GM21526 (cell line): Measurements from ENCODE around the gene FZR1.
"Not testable (repeated sequence)": the region's sequence is repeated elsewhere in the genome, so short reads cannot be mapped to it uniquely, and the experiment has no call there.

ENCODE experiments used
- ATAC-seq: cut with Tn5 transposase; IDR thresholded peaks from one replicate; pipeline ENCODE4 v1.9.1; 2021; ENCODE audit warnings: moderate library complexity; ENCODE audit not compliant: unreplicated experiment, low FRiP score

The FZR1 gene

GRCh38 chr19:3565139-3565538 is 59.0 kb downstream of the FZR1 start:
- ATAC-seq, result no peak

DNA sequence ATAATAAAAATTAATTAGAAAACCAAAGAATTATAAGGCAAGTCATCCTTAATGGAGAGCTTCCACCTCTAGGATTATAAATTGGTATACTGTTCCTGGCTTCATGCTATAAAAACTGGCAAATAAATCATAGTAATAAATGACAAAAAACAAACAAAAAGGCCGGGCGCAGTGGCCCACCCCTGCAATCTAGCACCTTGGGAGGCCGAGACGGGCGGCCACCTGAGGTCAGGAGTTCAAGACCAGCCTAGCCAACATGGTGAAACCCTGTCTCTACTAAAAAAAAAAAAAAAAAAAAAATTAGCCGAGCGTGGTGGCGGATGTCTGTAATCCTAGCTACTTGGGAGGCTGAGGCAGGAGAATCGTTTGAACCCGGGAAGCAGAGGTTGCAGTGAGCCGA is 63.9 kb downstream of the FZR1 start:
- ATAC-seq, result not testable (repeated sequence)

DNA sequence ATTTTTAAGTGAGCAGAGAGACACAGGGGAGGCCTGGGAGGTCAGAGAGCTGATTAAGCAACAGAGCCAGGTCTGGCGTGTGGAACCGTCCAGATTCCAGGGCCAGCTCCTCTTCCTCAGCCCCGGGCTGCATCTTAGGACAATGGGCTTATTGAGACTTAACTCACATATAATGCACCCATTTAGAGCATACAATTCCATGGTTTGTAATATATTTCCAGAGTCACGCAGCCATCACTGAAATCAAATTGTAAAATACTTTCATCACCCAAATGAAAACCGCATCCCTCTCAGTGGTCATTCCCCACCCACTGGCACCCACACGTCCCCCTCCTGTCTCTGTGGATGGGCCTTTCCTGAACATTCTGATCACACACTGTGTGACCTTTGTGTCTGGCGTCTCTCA is 64.5 kb downstream of the FZR1 start:
- ATAC-seq, result no peak

- ATAC-seq, result peak; percentile 82
These were observed 66.2 kb downstream of the FZR1 start for GRCh38 chr19:3572132-3572854.

DNA sequence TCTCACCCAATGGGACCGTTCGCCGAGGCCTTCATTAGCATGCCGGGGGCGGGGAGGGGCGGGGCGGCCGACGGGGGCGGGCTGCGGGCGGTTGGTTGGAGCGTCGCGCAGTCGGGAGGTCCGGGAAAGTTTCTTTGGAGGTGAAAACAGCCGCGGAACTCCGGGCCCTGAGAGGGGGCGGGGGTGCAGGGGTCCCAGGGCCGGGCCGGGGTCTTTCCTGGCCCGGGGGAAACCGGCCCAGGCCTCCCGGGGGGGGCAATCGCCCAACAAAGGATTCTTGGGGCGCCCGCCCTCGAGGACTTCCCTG is 66.7 kb downstream of the FZR1 start, which contains the start of gene HMG20B:
TSS of gene HMG20B (plus strand) at position 90 of the 307 bp plus-strand sequence. CDS start 366 bp downstream, outside the sequence.
- no peak for ATAC-seq

DNA sequence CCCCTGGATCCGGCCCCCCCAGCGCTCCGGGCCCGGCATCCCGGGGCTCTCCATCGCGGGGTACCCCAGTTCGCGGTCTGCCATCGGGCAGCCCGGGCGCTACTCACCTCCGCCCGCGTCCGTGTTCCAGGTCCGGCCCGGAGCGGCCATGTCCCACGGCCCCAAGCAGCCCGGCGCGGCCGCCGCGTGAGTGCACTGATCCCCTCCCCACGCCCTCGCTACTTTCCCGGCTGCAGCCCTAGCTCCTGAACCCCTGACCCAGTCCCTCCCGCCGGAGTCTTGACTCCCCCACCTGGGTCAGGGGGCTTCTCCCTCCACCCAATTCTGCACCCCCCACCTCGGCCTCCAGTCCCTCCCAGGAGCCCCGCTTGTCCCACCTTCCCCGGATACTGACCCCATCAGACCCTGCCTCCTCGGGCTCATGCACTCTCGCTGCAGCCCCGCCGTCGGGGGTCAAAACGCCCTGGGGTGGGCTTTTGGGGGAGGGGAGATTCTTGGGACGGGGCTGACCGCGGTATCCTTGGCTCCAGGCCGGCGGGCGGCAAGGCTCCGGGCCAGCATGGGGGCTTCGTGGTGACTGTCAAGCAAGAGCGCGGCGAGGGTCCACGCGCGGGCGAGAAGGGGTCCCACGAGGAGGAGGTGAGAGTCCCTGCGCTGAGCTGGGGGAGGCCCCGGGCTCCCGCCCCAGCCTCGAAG is 67.2 kb downstream of the FZR1 start:
- ATAC-seq, result peak; percentile 12

- no peak for ATAC-seq
These were observed 67.9 kb downstream of the FZR1 start for GRCh38 chr19:3573858-3574637.

GRCh38 chr19:3575260-3575741 is 69.2 kb downstream of the FZR1 start:
- ATAC-seq, result no peak

DNA sequence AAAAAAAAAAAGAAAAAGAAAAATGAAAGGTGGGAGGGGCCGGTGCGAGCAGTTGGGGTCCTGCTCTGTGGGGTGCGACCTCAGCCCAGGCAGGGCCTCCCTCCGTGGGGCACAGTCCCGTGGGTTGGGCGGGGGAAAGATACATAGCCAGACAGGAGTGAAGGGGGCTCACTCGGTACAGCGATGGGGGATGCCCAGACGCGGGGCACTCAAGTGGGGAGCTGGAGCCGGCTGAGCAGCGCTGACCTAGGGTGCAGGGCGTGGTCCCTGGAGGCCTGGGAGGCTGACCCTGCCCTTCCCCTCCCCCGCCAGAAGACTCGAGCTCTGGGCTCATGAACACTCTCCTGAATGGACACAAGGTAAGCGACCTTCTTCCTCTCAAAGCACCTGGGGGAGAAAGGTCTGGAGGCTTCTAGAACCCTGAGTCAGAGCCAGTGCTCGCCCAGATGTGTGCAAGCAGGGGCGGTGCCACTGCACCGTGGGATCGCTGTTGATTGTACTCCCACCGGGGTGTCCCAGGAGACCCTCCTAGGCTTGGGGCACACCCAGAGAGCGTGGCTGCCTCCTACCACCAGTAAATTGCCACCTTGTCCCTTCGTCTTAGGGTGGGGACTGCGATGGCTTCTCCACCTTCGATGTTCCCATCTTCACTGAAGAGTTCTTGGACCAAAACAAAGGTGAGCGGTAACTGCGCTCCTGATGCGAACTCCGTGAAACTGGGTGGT is 70.0 kb downstream of the FZR1 start:
- no peak for ATAC-seq

DNA sequence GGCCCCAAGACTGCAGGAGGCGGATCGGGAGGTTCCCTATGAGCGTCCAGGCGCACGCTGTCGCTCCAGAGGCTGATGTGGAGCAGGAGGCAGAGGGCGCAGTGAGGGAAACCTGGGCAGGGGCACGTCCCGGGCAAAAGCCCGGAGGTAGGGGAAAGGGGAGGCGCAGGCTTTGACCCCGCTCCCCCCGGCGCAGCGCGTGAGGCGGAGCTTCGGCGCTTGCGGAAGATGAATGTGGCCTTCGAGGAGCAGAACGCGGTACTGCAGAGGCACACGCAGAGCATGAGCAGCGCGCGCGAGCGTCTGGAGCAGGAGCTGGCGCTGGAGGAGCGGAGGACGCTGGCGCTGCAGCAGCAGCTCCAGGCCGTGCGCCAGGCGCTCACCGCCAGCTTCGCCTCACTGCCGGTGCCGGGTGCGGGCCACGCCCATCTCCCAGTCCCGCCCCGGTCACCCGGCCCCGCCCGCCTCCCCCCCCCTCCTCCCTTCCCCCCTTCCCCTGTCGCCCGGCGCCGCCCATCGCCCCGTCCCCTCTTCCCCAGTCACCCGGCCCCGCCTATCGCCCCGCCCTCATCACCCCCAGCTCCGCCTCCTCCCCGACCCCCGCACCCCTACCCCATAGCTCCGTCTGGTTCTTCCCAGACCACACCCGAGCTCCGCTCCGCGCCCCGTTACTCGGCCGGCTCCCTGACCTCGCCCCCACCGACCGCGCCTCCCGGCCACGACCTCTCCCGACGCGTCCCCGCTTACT is 70.8 kb downstream of the FZR1 start:
- ATAC-seq, result no peak

DNA sequence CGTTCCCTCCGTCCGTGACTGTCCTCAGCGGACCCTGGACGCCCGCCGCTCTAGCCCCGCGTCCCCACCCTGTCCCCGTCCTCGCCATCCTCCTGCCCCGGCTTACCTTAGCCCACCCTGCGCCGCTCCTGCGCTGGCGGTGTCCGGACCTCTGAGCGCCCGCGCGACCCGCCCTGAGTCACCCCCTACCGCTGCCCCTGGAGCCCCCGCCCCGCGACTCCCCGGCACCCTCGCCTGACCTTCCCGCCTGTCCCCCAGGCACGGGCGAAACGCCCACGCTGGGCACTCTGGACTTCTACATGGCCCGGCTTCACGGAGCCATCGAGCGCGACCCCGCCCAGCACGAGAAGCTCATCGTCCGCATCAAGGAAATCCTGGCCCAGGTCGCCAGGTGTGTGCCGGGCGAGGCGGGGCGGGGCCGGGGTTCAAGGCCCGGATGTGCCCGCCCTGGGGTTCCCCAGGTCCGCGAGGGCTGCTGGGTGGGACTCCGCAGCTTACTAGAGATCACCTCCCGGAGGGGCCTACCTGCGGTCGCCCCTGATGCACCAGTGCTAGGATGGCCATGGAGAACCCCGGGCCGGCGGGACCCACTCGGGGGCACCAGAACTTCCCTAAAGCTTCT is 71.7 kb downstream of the FZR1 start:
- ATAC-seq, result no peak

DNA sequence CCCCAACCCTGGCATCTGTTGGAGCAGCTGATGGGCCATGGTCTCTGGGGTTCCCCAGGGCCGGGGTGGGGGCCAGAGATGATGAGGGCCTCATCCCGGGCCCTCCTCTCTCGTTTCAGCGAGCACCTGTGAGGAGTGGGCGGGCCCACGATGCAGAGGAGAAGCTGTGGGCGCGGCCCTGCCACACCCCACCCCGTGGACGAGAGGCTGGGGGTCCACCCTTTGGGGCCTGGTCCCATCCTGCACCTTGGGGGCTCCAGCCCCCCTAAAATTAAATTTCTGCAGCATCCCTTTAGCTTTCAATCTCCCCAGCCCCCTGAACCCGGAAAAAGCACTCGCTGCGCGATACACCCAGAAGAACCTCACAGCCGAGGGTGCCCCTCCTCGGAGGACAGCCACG is 72.3 kb downstream of the FZR1 start:
- ATAC-seq, result no peak

GRCh38 chr19:3580156-3580934 is 74.2 kb downstream of the FZR1 start:
- no peak for ATAC-seq

DNA sequence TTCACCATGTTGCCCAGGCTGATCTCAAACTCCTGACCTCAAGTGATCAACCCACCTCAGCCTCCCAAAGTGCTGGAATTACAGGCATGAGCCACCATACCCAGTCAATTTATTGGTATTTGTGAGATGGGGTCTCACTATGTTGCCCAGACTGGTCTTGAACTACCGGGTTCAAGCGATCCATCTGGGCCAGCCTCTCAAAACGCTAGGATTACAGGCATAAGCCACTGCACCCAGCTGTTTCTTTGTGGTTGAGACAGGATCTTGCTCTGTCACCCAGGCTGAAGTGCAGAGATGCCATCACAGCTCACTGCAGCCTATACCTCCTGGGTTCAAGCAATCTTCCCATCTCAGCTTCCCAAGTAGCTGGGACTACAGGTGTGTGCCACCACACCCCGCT is 75.7 kb downstream of the FZR1 start:
- not testable (repeated sequence) for ATAC-seq

- ATAC-seq, result not testable (repeated sequence)
These were observed 78.1 kb downstream of the FZR1 start for GRCh38 chr19:3584036-3584802.

- no peak for ATAC-seq
These were observed 79.4 kb downstream of the FZR1 start, which contains the start of gene GIPC3 for GRCh38 chr19:3585301-3586126. Gene GIPC3, plus strand, starts transcription at chr19:3585478. Its CDS starts 120 bp downstream, at chr19:3585598.

DNA sequence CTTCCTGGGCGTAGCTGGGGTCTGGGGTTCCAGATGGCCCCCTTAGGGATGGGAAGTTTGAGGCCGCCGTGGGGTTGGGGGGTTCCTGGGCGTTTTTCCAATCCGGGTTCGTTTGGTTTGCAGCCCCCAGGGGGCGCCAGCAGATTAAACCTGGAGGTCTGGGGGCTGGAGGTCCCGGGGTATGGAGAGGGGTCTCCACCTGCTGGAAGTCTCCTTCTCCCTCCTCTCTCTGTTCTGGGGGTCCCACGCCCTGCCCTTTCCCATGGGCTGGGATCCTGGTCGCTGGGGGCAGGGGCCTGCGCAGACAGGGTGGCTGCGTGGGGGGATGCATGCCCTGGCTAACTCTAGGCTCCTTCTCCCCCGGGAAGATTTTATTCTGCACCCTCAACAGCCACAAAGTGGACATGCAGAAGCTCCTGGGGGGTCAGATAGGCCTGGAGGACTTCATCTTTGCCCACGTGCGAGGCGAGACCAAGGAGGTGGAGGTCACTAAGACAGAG is 80.1 kb downstream of the FZR1 start:
- ATAC-seq, result no peak
